HCT116 (cell line): ENCODE measurements around the gene PIH1D1. TPM values are rescaled to one million over a fixed set of nuclear protein-coding genes. Genes with fewer than 3 reads are reported as not detected.

Experiments
- ATAC-seq: fragments of 200-7000 bp; cut with Tn5 transposase; 2 replicates; pipeline ENCODE4 v1.9.1; 2020; ENCODE audit warnings: mild to moderate bottlenecking, moderate library complexity
- BruUV-seq: library from RNA; stranded (reverse); fragments of 400-500 nt; replicated peaks from 2 replicates; lab custom pipeline; 2021; lab: Mats Ljungman, UMichigan
- CTCF ChIA-PET: fragments of 300-600 bp; sonication (Branson Sonifier 250); formaldehyde crosslinking; loops from one replicate; lab custom pipeline; 2021; ENCODE audit warnings: antibody characterized with exemption; lab: Charles Lee
- POLR2A ChIA-PET: fragments of 300-600, 350-600 bp; sonication (Branson Sonifier 250); formaldehyde crosslinking; loops from one replicate; lab custom pipeline; 2021; ENCODE audit warnings: antibody characterized with exemption; lab: Charles Lee
- RAD21 ChIA-PET, 2 experiments: fragments of 300-600 bp; sonication (Branson Sonifier 250); formaldehyde crosslinking; loops; one replicate each; lab custom pipeline; 2023; ENCODE audit warnings: low total read pairs in 2 of 2; ENCODE audit not compliant: uncharacterized antibody in 2 of 2, unreplicated experiment in 2 of 2, low non-redundant PET in 1 of 2; lab: Charles Lee
- DNase-seq: peaks from one replicate; pipeline ENCODE4 v3.0.0-alpha.2; 2010; ENCODE audit warnings: low read depth, low spot score
- H2AFZ ChIP-seq: fragments of 200-600 bp; shearing (Covaris generic), sonication (generic); 2 replicates; pipeline ENCODE4 v1.6.1; 2017; ENCODE audit warnings: low read depth, mixed run types, mixed read lengths, antibody characterized with exemption, low read length; ENCODE audit not compliant: poor library complexity, severe bottlenecking
- H3K27ac ChIP-seq: 2 replicates; pipeline ENCODE4 v1.5.1; 2012; ENCODE audit warnings: low read depth, low read length
- H3K27me3 ChIP-seq: fragments of 200-600 bp; sonication (generic); 2 replicates; pipeline ENCODE4 v1.6.1; 2016; ENCODE audit warnings: mixed run types, low read length, mixed read lengths; ENCODE audit not compliant: insufficient read depth
- H3K36me3 ChIP-seq, 2 experiments: fragments of 200-500 bp in 1 of 2; fragments of 200-600 bp in 1 of 2; sonication (Bioruptor generic) in 1 of 2; sonication (generic) in 1 of 2; 2 replicates each; pipeline versions ENCODE4 v1.5.1 to v1.6.1; 2014 to 2016; ENCODE audit warnings: low read length in 2 of 2, inconsistent platforms in 1 of 2, mixed read lengths in 1 of 2, mixed run types in 1 of 2; ENCODE audit not compliant: insufficient read depth in 2 of 2, control insufficient read depth in 1 of 2
- H3K4me1 ChIP-seq, 2 experiments: fragments of 200-600 bp in 1 of 2; sonication (generic) in 1 of 2; 2 replicates each; pipeline versions ENCODE4 v1.5.1 to v1.6.1; 2012 to 2017; ENCODE audit warnings: low read length in 2 of 2, inconsistent platforms in 1 of 2, mild to moderate bottlenecking in 1 of 2, mixed read lengths in 1 of 2, mixed run types in 1 of 2, moderate library complexity in 1 of 2; ENCODE audit not compliant: insufficient read depth in 2 of 2, control insufficient read depth in 1 of 2
- H3K4me2 ChIP-seq: fragments of 200-600 bp; sonication (generic); 2 replicates; pipeline ENCODE4 v1.6.1; 2017; ENCODE audit warnings: mixed run types, low read length, mixed read lengths
- H3K4me3 ChIP-seq, 2 experiments: fragments of 200-600 bp in 1 of 2; sonication (generic) in 1 of 2; replicated peaks in 1 of 2; 2 replicates each; pipeline ENCODE4 v1.5.1; 2011 to 2016; ENCODE audit warnings: low read length in 2 of 2, control low read depth in 1 of 2, low read depth in 1 of 2, mild to moderate bottlenecking in 1 of 2, mixed read lengths in 1 of 2, mixed run types in 1 of 2
- H3K79me2 ChIP-seq: fragments of 200-600 bp; sonication (generic); 2 replicates; pipeline ENCODE4 v1.6.1; 2017; ENCODE audit warnings: mild to moderate bottlenecking, mixed run types, low read length, moderate library complexity, mixed read lengths; ENCODE audit not compliant: insufficient read depth
- H3K9ac ChIP-seq: fragments of 200-600 bp; sonication (generic); 2 replicates; pipeline ENCODE4 v1.6.1; 2016; ENCODE audit warnings: low read length, mixed read lengths
- H3K9me2 ChIP-seq: fragments of 200-600 bp; sonication (generic), shearing (Covaris generic); 2 replicates; pipeline ENCODE4 v1.6.1; 2017; ENCODE audit warnings: mixed run types, mild to moderate bottlenecking, moderate library complexity; ENCODE audit not compliant: insufficient read depth
- H3K9me3 ChIP-seq, 2 experiments: fragments of 200-500 bp in 1 of 2; fragments of 200-600 bp in 1 of 2; sonication (Bioruptor generic) in 1 of 2; sonication (generic) in 1 of 2; 2 replicates each; pipeline ENCODE4 v1.6.1; 2014 to 2017; ENCODE audit warnings: low read length in 2 of 2, mixed read lengths in 2 of 2, inconsistent platforms in 1 of 2, low read depth in 1 of 2, mild to moderate bottlenecking in 1 of 2, mixed run types in 1 of 2, moderate library complexity in 1 of 2; ENCODE audit not compliant: control insufficient read depth in 1 of 2, insufficient read depth in 1 of 2
- H4K20me1 ChIP-seq: fragments of 200-600 bp; sonication (generic), shearing (Covaris generic); 2 replicates; pipeline ENCODE4 v1.6.1; 2017; ENCODE audit warnings: mixed run types, mild to moderate bottlenecking, moderate library complexity; ENCODE audit not compliant: insufficient read depth
- CBX3 ChIP-seq: IDR thresholded peaks from 2 replicates; pipeline ENCODE4 v1.6.1; 2012; ENCODE audit warnings: low read depth
- EGR1 ChIP-seq: IDR thresholded peaks from 2 replicates; pipeline ENCODE4 v1.6.1; 2012; ENCODE audit warnings: low read depth
- ELF1 ChIP-seq: IDR thresholded peaks from 2 replicates; pipeline ENCODE4 v1.6.1; 2012; ENCODE audit warnings: low read depth, borderline replicate concordance
- JUND ChIP-seq: IDR thresholded peaks from 2 replicates; pipeline ENCODE4 v1.6.1; 2012
- RAD21 ChIP-seq: IDR thresholded peaks from 2 replicates; pipeline ENCODE4 v1.6.1; 2012; ENCODE audit warnings: low read depth, mild to moderate bottlenecking
- SP1 ChIP-seq: IDR thresholded peaks from 2 replicates; pipeline ENCODE4 v1.6.1; 2012; ENCODE audit warnings: low read depth
- YY1 ChIP-seq: IDR thresholded peaks from 2 replicates; pipeline ENCODE4 v1.6.1; 2011; ENCODE audit warnings: low read length, low read depth, moderate library complexity, mild to moderate bottlenecking; ENCODE audit not compliant: insufficient replicate concordance; ENCODE audit errors: extremely low read depth
- intact Hi-C: fragments of 100-400 bp; cut with micrococcal nuclease; formaldehyde crosslinking; loops from 2 replicates; pipeline ENCODE4 v1.10.0; 2022
- total RNA-seq: library from RNA; stranded (reverse); gene quantifications from one replicate; pipeline ENCODE4 v1.2.1, GENCODE V29; 2021; ENCODE audit not compliant: unreplicated experiment
- TF ChIP-seq, protein P1 (sequence below), 3 experiments: fragments of 200-600 bp in 1 of 3; sonication (generic) in 1 of 3; IDR thresholded peaks in 2 of 3; conservative IDR thresholded peaks in 1 of 3; 2 replicates each; pipeline ENCODE4 v1.5.1; 2012 to 2017; ENCODE audit warnings: low read depth in 2 of 3, low read length in 2 of 3, antibody characterized with exemption in 1 of 3, borderline replicate concordance in 1 of 3, control low read depth in 1 of 3, mild to moderate bottlenecking in 1 of 3, mixed read lengths in 1 of 3, mixed run types in 1 of 3, moderate library complexity in 1 of 3; ENCODE audit not compliant: insufficient read depth in 1 of 3
- TF ChIP-seq, protein P2 (sequence below): IDR thresholded peaks from 2 replicates; pipeline ENCODE4 v1.6.1; 2011; ENCODE audit warnings: mild to moderate bottlenecking, low read length, moderate library complexity; ENCODE audit not compliant: insufficient replicate concordance; ENCODE audit errors: extremely low read depth
- TF ChIP-seq, protein P3 (sequence below): IDR thresholded peaks from 2 replicates; pipeline ENCODE4 v1.6.1; 2012
- TF ChIP-seq, protein P4 (sequence below): IDR thresholded peaks from 2 replicates; pipeline ENCODE4 v1.6.1; 2012

Gene PIH1D1
- total RNA-seq, 1 experiment from 2014 or later = 152 TPM

DNA sequence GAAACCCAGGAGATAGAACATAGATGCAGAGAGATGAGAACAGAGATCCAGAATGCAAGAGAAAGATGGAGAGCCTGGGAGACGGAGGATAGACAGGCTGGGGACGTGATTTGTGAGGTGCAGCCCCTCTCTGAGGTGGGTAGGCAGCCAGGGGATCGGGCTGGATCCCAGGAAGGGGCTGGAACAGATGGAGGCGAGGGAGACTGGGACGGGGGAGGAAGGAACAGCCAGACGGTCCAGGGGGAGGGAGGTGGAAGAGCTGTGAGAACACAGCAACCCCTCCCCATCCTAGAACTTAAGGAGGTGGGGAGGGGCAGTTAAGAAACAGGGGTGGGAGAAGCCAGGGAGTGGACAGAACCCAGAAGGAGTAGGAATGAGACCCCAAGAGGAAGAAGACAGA, 13.4 kb downstream of the PIH1D1 start (continued):
- TF ChIP-seq, protein P1, sequence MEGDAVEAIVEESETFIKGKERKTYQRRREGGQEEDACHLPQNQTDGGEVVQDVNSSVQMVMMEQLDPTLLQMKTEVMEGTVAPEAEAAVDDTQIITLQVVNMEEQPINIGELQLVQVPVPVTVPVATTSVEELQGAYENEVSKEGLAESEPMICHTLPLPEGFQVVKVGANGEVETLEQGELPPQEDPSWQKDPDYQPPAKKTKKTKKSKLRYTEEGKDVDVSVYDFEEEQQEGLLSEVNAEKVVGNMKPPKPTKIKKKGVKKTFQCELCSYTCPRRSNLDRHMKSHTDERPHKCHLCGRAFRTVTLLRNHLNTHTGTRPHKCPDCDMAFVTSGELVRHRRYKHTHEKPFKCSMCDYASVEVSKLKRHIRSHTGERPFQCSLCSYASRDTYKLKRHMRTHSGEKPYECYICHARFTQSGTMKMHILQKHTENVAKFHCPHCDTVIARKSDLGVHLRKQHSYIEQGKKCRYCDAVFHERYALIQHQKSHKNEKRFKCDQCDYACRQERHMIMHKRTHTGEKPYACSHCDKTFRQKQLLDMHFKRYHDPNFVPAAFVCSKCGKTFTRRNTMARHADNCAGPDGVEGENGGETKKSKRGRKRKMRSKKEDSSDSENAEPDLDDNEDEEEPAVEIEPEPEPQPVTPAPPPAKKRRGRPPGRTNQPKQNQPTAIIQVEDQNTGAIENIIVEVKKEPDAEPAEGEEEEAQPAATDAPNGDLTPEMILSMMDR (IDR thresholded peaks at IDR 0.05 in 2 of 3, conservative IDR thresholded peaks at IDR 0.05 in 1 of 3; ENCODE audit: borderline replicate concordance in 1 of 3, insufficient read depth in 1 of 3, low read depth in 2 of 3, low read length in 2 of 3) = no peak
- TF ChIP-seq, protein P2, sequence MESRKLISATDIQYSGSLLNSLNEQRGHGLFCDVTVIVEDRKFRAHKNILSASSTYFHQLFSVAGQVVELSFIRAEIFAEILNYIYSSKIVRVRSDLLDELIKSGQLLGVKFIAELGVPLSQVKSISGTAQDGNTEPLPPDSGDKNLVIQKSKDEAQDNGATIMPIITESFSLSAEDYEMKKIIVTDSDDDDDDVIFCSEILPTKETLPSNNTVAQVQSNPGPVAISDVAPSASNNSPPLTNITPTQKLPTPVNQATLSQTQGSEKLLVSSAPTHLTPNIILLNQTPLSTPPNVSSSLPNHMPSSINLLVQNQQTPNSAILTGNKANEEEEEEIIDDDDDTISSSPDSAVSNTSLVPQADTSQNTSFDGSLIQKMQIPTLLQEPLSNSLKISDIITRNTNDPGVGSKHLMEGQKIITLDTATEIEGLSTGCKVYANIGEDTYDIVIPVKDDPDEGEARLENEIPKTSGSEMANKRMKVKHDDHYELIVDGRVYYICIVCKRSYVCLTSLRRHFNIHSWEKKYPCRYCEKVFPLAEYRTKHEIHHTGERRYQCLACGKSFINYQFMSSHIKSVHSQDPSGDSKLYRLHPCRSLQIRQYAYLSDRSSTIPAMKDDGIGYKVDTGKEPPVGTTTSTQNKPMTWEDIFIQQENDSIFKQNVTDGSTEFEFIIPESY = no peak
- no peak for TF ChIP-seq CBX3

DNA sequence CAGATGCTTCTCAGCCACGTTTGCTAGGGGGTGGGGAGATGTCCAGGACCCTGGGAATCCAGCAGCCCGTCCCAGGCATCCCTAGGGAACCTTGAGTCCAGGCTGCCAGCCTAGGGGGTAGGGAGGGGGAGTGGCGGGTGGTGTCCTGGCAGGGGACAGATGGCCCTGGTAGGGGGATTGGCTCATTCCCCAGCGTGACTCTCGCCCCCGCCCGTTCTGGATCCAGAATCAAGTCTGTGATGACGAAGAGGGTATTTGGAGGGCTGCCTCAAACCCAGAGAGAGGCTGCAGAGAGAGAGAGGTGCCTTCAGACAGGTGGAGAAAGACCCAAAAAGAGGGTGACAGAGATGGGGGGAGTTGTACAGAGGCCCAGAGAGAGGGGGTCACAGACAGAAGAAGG, 14.4 kb downstream of the PIH1D1 start:
- ChIA-PET RAD21 (no interaction called here), CTCF (no interaction called here), POLR2A (no interaction called here)
- Histone ChIP-seq H3K4me1 (peaks cover 4 to 12% of the 10 kb centered on the region in 2 experiments; a peak in 3 of 4 replicates), H3K27me3 (peaks cover 21% of the 10 kb centered on the region), H3K4me2 (no peak overlapping the region), H3K27ac (no peak overlapping the region), H2AFZ (no peak overlapping the region), H3K79me2 (no peaks in the 10 kb centered on the region), H3K9me3 (no peaks in the 10 kb centered on the region), H3K36me3 (no peaks in the 10 kb centered on the region), H3K4me3 (no peak overlapping the region), H3K9me2 (no peaks in the 10 kb centered on the region), H3K9ac (no peak overlapping the region), H4K20me1 (no peaks in the 10 kb centered on the region)
- BruUV-seq = no TSS peak
- no peak for TF ChIP-seq JUND
- TF ChIP-seq ELF1 = no peak
- TF ChIP-seq, protein P2 = no peak
- TF ChIP-seq SP1 = no peak
- TF ChIP-seq, protein P3, sequence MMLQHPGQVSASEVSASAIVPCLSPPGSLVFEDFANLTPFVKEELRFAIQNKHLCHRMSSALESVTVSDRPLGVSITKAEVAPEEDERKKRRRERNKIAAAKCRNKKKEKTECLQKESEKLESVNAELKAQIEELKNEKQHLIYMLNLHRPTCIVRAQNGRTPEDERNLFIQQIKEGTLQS = no peak
- no peak for TF ChIP-seq YY1
- TF ChIP-seq RAD21 = no peak
- TF ChIP-seq, protein P4, sequence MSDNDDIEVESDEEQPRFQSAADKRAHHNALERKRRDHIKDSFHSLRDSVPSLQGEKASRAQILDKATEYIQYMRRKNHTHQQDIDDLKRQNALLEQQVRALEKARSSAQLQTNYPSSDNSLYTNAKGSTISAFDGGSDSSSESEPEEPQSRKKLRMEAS = no peak
- no peak for TF ChIP-seq EGR1
- ATAC-seq (no peak), DNase-seq (no peak)
- intact Hi-C loops = no loop called here
